ENCODE results near the gene CACNA1G. TPM values are rescaled to one million over a fixed set of nuclear protein-coding genes. Genes with fewer than 3 reads are reported as not detected.

Gene CACNA1G
- total RNA-seq, 1 donor from 2014 or later, result 4.9 TPM

DNA sequence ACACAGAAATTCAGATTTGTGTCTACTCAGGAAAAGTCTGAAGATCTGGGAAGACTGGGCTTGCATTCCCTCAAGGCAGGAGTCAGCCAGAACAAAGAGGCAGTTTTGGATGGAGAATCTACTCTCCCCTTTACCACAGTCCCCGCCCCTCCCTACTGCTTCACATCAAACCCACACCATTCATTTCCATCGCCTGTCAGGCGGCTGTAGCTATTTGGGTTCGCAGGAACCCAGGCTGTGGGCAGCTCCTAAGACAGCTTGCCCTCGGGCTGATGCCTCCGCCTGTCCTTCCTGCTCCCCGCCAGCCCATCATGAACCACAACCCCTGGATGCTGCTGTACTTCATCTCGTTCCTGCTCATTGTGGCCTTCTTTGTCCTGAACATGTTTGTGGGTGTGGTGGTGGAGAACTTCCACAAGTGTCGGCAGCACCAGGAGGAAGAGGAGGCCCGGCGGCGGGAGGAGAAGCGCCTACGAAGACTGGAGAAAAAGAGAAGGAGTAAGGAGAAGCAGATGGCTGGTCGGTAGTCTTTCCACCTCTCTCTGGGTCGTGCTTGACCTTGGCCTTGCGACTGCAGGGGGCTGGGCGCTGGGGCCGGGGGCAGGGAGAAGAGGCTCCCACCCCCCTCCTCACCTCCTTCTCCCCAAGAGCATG is 47.1 kb downstream of the CACNA1G start:
- no peak for DNase-seq (ENCODE audit: extremely low spot score in 2 of 2)
- no peak overlapping the region for H3K27ac ChIP-seq
- no peaks in the 10 kb centered on the region for H3K9me3 ChIP-seq
- no peak for TF ChIP-seq POLR2AphosphoS5 (IDR thresholded peaks at IDR 0.05; ENCODE audit: insufficient read depth in 1 of 2, low read depth in 1 of 2)
- TF ChIP-seq CTCF (IDR thresholded peaks at IDR 0.05), result no peak
- TF ChIP-seq POLR2A (IDR thresholded peaks at IDR 0.05), result no peak
- H3K4me1 ChIP-seq, result peaks cover 31% of the 10 kb centered on the region
- H3K27me3 ChIP-seq, result no peaks in the 10 kb centered on the region
- H3K4me3 ChIP-seq, result no peak overlapping the region
- intact Hi-C loops (cut with DNase I), result no loop called here
- no peaks in the 10 kb centered on the region for H3K36me3 ChIP-seq

- no peak for DNase-seq (ENCODE audit: extremely low spot score in 2 of 2)
- no peaks in the 10 kb centered on the region for H3K27me3 ChIP-seq
- no peak overlapping the region for H3K4me3 ChIP-seq
- H3K36me3 ChIP-seq, result no peaks in the 10 kb centered on the region
- intact Hi-C loops (cut with DNase I), result no loop called here
- TF ChIP-seq POLR2A (IDR thresholded peaks at IDR 0.05), result no peak
- TF ChIP-seq POLR2AphosphoS5 (IDR thresholded peaks at IDR 0.05; ENCODE audit: insufficient read depth in 1 of 2, low read depth in 1 of 2), result no peak
- TF ChIP-seq CTCF (IDR thresholded peaks at IDR 0.05), result no peak
- no peak overlapping the region for H3K27ac ChIP-seq
- H3K4me1 ChIP-seq, result peaks cover 29% of the 10 kb centered on the region
- no peaks in the 10 kb centered on the region for H3K9me3 ChIP-seq
These were observed 48.3 kb downstream of the CACNA1G start for GRCh38 chr17:50608700-50609379.

DNA sequence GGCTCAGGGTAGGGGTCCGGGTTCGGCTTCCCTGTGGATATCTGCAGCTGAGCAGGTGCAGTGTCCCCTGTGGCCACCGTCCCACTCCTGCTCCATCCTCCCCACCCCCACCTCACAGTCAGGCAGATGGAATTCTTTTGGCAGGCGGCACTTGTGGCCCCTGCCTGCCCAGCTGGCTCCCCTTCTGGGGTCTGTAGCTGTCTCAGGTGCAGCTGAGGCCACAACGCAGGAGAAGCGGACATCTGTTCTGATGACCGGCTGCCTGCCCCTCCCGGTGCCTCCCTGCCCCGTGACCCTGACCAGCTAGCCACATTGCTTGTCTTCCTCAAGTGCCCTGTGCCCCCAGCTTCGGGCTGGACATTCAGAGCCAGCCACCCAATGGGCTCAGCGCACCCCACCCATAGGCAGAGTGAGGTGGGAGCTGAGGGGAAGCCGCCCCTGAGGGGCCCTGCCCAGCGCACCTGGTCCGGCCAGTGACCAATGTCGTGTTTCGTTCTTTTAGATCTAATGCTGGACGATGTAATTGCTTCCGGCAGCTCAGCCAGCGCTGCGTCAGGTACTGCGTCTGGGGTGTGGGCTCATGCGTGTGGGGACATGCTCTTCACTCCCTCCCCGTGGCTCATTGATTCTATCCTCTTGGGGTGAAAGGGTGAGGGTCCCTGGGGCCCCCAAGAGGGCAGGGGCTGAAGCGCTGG is 49.0 kb downstream of the CACNA1G start:
- Histone ChIP-seq H3K27me3 (no peaks in the 10 kb centered on the region), H3K36me3 (no peaks in the 10 kb centered on the region), H3K9me3 (no peaks in the 10 kb centered on the region), H3K4me1 (peaks cover 22% of the 10 kb centered on the region), H3K4me3 (no peak overlapping the region), H3K27ac (no peak overlapping the region)
- no peak for TF ChIP-seq POLR2AphosphoS5 (IDR thresholded peaks at IDR 0.05; ENCODE audit: insufficient read depth in 1 of 2, low read depth in 1 of 2)
- no peak for TF ChIP-seq CTCF (IDR thresholded peaks at IDR 0.05)
- no peak for TF ChIP-seq POLR2A (IDR thresholded peaks at IDR 0.05)
- intact Hi-C loops (cut with DNase I), result no loop called here
- DNase-seq (ENCODE audit: extremely low spot score in 2 of 2), result no peak

DNA sequence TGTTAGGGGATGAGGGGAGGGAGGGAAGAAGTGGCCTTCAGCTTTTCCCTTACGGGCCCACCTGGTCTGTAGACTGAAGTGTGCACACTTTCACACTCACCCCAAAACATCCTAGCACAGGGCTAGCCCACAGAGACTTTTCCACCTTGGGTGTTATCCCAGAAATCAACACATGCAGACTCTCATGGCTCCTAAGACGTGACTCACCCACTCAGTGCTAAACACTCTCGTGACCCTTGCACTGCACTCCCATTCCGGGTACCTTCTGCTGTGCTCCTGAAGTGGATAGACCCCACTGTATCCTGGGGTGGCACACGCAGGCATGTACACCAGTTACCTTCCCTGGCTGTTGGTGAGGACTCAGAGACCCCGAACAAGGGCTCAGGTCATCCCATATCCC is 51.1 kb downstream of the CACNA1G start:
- Histone ChIP-seq H3K36me3 (no peaks in the 10 kb centered on the region), H3K9me3 (no peaks in the 10 kb centered on the region), H3K27ac (no peak overlapping the region), H3K4me1 (peaks cover 8% of the 10 kb centered on the region), H3K4me3 (no peak overlapping the region), H3K27me3 (no peaks in the 10 kb centered on the region)
- no peak for DNase-seq (ENCODE audit: extremely low spot score in 2 of 2)
- TF ChIP-seq CTCF (IDR thresholded peaks at IDR 0.05) (no peak), POLR2A (IDR thresholded peaks at IDR 0.05) (no peak)
- intact Hi-C loops (cut with DNase I), result no loop called here

GRCh38 chr17:50612281-50612680 is 51.8 kb downstream of the CACNA1G start:
- no peak overlapping the region for H3K27ac ChIP-seq
- H3K4me3 ChIP-seq, result no peak overlapping the region
- TF ChIP-seq POLR2AphosphoS5 (IDR thresholded peaks at IDR 0.05; ENCODE audit: insufficient read depth in 1 of 2, low read depth in 1 of 2) (no peak), POLR2A (IDR thresholded peaks at IDR 0.05) (no peak), CTCF (IDR thresholded peaks at IDR 0.05) (no peak)
- no peaks in the 10 kb centered on the region for H3K36me3 ChIP-seq
- no peaks in the 10 kb centered on the region for H3K27me3 ChIP-seq
- no peaks in the 10 kb centered on the region for H3K9me3 ChIP-seq
- intact Hi-C loops (cut with DNase I), result no loop called here
- peaks cover 5% of the 10 kb centered on the region for H3K4me1 ChIP-seq
- no peak for DNase-seq (ENCODE audit: extremely low spot score in 2 of 2)

All from vagina (tissue), 2 donors.